ENCODE data around the gene EDARADD.

GRCh38 chr1:236520445-236521005, 126.4 kb downstream of the EDARADD start:
- TF ChIP-seq CTCF (IDR thresholded peaks at IDR 0.05) (no peak), POLR2A (IDR thresholded peaks at IDR 0.05) (no peak)
